Endothelial cell of umbilical vein (primary cell): ENCODE results near the gene ALAD. TPM values are rescaled to one million over a fixed set of nuclear protein-coding genes. Genes with fewer than 3 reads are reported as not detected.

Experiments used
- BruUV-seq: library from RNA; stranded (reverse); fragments of 400-500 nt; replicated peaks from 2 replicates; lab custom pipeline; 2021; lab: Mats Ljungman, UMichigan
- CTCF ChIA-PET: fragments of 300-600, 350-600 bp; sonication (Branson Sonifier 250); formaldehyde crosslinking; loops from one replicate; lab custom pipeline; 2021; ENCODE audit warnings: antibody characterized with exemption, inconsistent platforms; lab: Charles Lee
- POLR2A ChIA-PET: fragments of 300-600, 350-600 bp; sonication (Branson Sonifier 250); formaldehyde crosslinking; loops from one replicate; lab custom pipeline; 2021; ENCODE audit warnings: antibody characterized with exemption, inconsistent platforms; lab: Charles Lee
- DNase-seq: peaks from one replicate; pipeline ENCODE4 v3.0.0-alpha.2; 2011; ENCODE audit warnings: low read depth, low spot score
- FAIRE-seq: peaks from 2 replicates; lab custom pipeline; 2011; peaks lifted over from hg19 to GRCh38; lab: Jason Lieb, UNC
- H2AFZ ChIP-seq: 2 replicates; pipeline ENCODE4 v1.6.0; 2012; ENCODE audit warnings: low read depth, low read length, control low read depth, inconsistent platforms
- H3K27ac ChIP-seq: 2 replicates; pipeline ENCODE4 v1.5.1; 2011; ENCODE audit warnings: low read depth, mild to moderate bottlenecking, control low read depth, low read length, moderate library complexity; ENCODE audit not compliant: insufficient read depth
- H3K27me3 ChIP-seq, 2 experiments: 2 replicates each; pipeline versions ENCODE4 v1.6.0 to v1.6.1; 2011; ENCODE audit warnings: low read length in 2 of 2, mixed read lengths in 1 of 2; ENCODE audit not compliant: control insufficient read depth in 2 of 2, insufficient read depth in 2 of 2
- H3K36me3 ChIP-seq, 2 experiments: 2 replicates in 1 of 2; 3 replicates in 1 of 2; pipeline ENCODE4 v1.5.1; 2011; ENCODE audit warnings: low read length in 2 of 2, mild to moderate bottlenecking in 1 of 2, moderate library complexity in 1 of 2; ENCODE audit not compliant: control insufficient read depth in 2 of 2, insufficient read depth in 2 of 2; ENCODE audit errors: extremely low read depth in 1 of 2
- H3K4me1 ChIP-seq: 3 replicates; pipeline ENCODE4 v1.5.1; 2011; ENCODE audit warnings: mild to moderate bottlenecking, low read length; ENCODE audit not compliant: control insufficient read depth, insufficient read depth; ENCODE audit errors: extremely low read depth
- H3K4me2 ChIP-seq: 2 replicates; pipeline ENCODE4 v1.6.1; 2011; ENCODE audit warnings: low read length, control low read depth, mixed read lengths; ENCODE audit not compliant: insufficient read depth
- H3K4me3 ChIP-seq, 3 experiments: fragments of 200-600 bp in 1 of 3; sonication (generic), shearing (Covaris generic) in 1 of 3; replicated peaks in 1 of 3; 2 replicates each; pipeline ENCODE4 v1.5.1; 2011 to 2016; ENCODE audit warnings: control low read depth in 3 of 3, low read length in 3 of 3, mild to moderate bottlenecking in 2 of 3, inconsistent platforms in 1 of 3, low read depth in 1 of 3, moderate library complexity in 1 of 3; ENCODE audit not compliant: insufficient read depth in 1 of 3
- H3K79me2 ChIP-seq: 2 replicates; pipeline ENCODE4 v1.6.0; 2012; ENCODE audit warnings: low read length, inconsistent platforms; ENCODE audit not compliant: control insufficient read depth, insufficient read depth
- H3K9ac ChIP-seq: replicated peaks from 2 replicates; pipeline ENCODE3; 2011; ENCODE audit warnings: low read length, control low read depth; ENCODE audit not compliant: insufficient read depth; ENCODE audit errors: extremely low read depth
- H3K9me1 ChIP-seq: replicated peaks from 3 replicates; pipeline ENCODE4 v1.6.0; 2011; ENCODE audit warnings: mild to moderate bottlenecking, low read length; ENCODE audit not compliant: control insufficient read depth, insufficient read depth; ENCODE audit errors: extremely low read depth
- H3K9me3 ChIP-seq: replicated peaks from 2 replicates; pipeline ENCODE4 v1.5.1; 2012; ENCODE audit warnings: low read length, inconsistent platforms; ENCODE audit not compliant: control insufficient read depth, insufficient read depth
- H4K20me1 ChIP-seq: replicated peaks from 2 replicates; pipeline ENCODE3; 2011; ENCODE audit warnings: mild to moderate bottlenecking, low read length; ENCODE audit not compliant: control insufficient read depth, insufficient read depth; ENCODE audit errors: extremely low read depth
- CTCF ChIP-seq, 2 donors: IDR thresholded peaks; 1 replicate in 1 of 2; 2 replicates in 1 of 2; pipeline ENCODE4 v1.5.1; 2011; ENCODE audit warnings: low read length in 2 of 2, mild to moderate bottlenecking in 2 of 2, moderate library complexity in 2 of 2, control low read depth in 1 of 2, inconsistent platforms in 1 of 2, low read depth in 1 of 2; ENCODE audit not compliant: insufficient read depth in 1 of 2; ENCODE audit errors: extremely low read depth in 1 of 2
- EZH2 ChIP-seq: IDR thresholded peaks from 2 replicates; pipeline ENCODE4 v1.6.1; 2012; ENCODE audit warnings: borderline replicate concordance, low read depth, mild to moderate bottlenecking, moderate library complexity, low read length, inconsistent platforms; ENCODE audit not compliant: severe bottlenecking
- FOS ChIP-seq: IDR thresholded peaks from 2 replicates; pipeline ENCODE4 v1.6.1; 2011; ENCODE audit warnings: mild to moderate bottlenecking, low read length, moderate library complexity, borderline replicate concordance; ENCODE audit not compliant: insufficient read depth
- GATA2 ChIP-seq: IDR thresholded peaks from 2 replicates; pipeline ENCODE4 v1.7.0; 2011; ENCODE audit warnings: low read depth, mild to moderate bottlenecking, moderate library complexity, mixed read lengths, low read length; ENCODE audit not compliant: insufficient read length, insufficient read depth
- JUN ChIP-seq: IDR thresholded peaks from 2 replicates; pipeline ENCODE4 v1.6.1; 2011; ENCODE audit warnings: borderline replicate concordance, low read depth; ENCODE audit not compliant: insufficient read length, insufficient read depth
- MAX ChIP-seq: IDR thresholded peaks from 2 replicates; pipeline ENCODE4 v1.6.1; 2011; ENCODE audit not compliant: insufficient read depth, insufficient read length
- MYC ChIP-seq: IDR thresholded peaks from one replicate; pipeline ENCODE4 v1.6.1; 2011; ENCODE audit warnings: mild to moderate bottlenecking, low read depth, low read length
- POLR2A ChIP-seq: IDR thresholded peaks from 2 replicates; pipeline ENCODE4 v1.6.1; 2012; ENCODE audit warnings: low read depth, mild to moderate bottlenecking, control low read depth, low read length
- POLR2AphosphoS5 ChIP-seq: IDR thresholded peaks from 2 replicates; pipeline ENCODE4 v1.6.1; 2012; ENCODE audit warnings: low read depth, mild to moderate bottlenecking, control low read depth, low read length, moderate library complexity; ENCODE audit not compliant: insufficient read depth
- dilution Hi-C: fragments of 300-500 bp; cut with MboI; formaldehyde crosslinking; loops from one replicate; pipeline ENCODE4 v1.15.0; 2019; ENCODE audit warnings: low sequenced_read_pairs; ENCODE audit not compliant: extremely low pct_ligation_motif_present
- intact Hi-C: fragments of 100-400 bp; cut with micrococcal nuclease; formaldehyde crosslinking; loops from one replicate; pipeline ENCODE4 v1.10.0; 2022
- polyA plus RNA-seq, 4 experiments: library from polyadenylated mRNA; depleted of rRNA in 3 of 4; stranded (reverse) in 3 of 4; unstranded in 1 of 4; fragments of >200 nt; gene quantifications; 2 replicates each; pipeline versions ENCODE4 v1.2.1 to v1.2.3, GENCODE V29; 2011 to 2012; ENCODE audit warnings: missing spikeins in 1 of 4
- total RNA-seq: library from RNA; stranded (reverse); gene quantifications from 2 replicates; pipeline ENCODE4 v1.2.3, GENCODE V29; 2021

ALAD gene
- total and polyA plus RNA-seq, 2 donors (not counting 3 experiments of a cell fraction or from before 2014, with no cell fraction given) = 12.8 to 29.5 TPM

GRCh38 chr9:113363336-113363735 lies 37.7 kb downstream of the ALAD start:
- ChIA-PET POLR2A (no interaction called here), CTCF (no interaction called here)
- DNase-seq (no peak), FAIRE-seq (no peak)
- peaks cover 4 to 7% of the 10 kb centered on the region in 2 experiments for H3K27me3 ChIP-seq
- H3K27ac ChIP-seq = no peak overlapping the region
- H2AFZ ChIP-seq = no peak overlapping the region
- dilution Hi-C loops (no loop called here), intact Hi-C loops (no loop called here)
- H3K9ac ChIP-seq = no peak overlapping the region
- H3K9me1 ChIP-seq = no peaks in the 10 kb centered on the region
- no peaks in the 10 kb centered on the region for H4K20me1 ChIP-seq
- H3K4me2 ChIP-seq = no peak overlapping the region
- BruUV-seq = no TSS peak
- no peak for TF ChIP-seq POLR2AphosphoS5
- TF ChIP-seq MYC = no peak
- no peak for TF ChIP-seq EZH2
- TF ChIP-seq CTCF (IDR thresholded peaks at IDR 0.05; ENCODE audit: extremely low read depth in 1 of 2, insufficient read depth in 1 of 2, low read depth in 1 of 2, low read length in 2 of 2) = no peak
- no peak for TF ChIP-seq MAX
- TF ChIP-seq FOS = no peak
- no peak for TF ChIP-seq GATA2
- no peak for TF ChIP-seq JUN
- no peak for TF ChIP-seq POLR2A
- no peaks in the 10 kb centered on the region for H3K4me1 ChIP-seq
- H3K79me2 ChIP-seq = no peaks in the 10 kb centered on the region
- no peak overlapping the region for H3K4me3 ChIP-seq
- no peaks in the 10 kb centered on the region for H3K36me3 ChIP-seq
- H3K9me3 ChIP-seq = no peaks in the 10 kb centered on the region
